GM19397 (cell line): ENCODE results near the gene PCSK9.
A peak's percentile ranks its signal among the peaks of the same experiment; 100 is the strongest.

Experiments
- ATAC-seq: cut with Tn5 transposase; IDR thresholded peaks from one replicate; pipeline ENCODE4 v1.9.1; 2021; ENCODE audit warnings: mild to moderate bottlenecking, moderate library complexity; ENCODE audit not compliant: unreplicated experiment

PCSK9 gene

GRCh38 chr1:55039342-55040082, at the start of gene PCSK9:
Gene PCSK9, plus strand, starts transcription at chr1:55039548. Its CDS starts 290 bp downstream, at chr1:55039838.
- no peak for ATAC-seq

- ATAC-seq = no peak
These were observed 49.2 kb upstream of the PCSK9 start for GRCh38 chr1:54989968-54990810.

- ATAC-seq = no peak
These were observed 48.4 kb upstream of the PCSK9 start for GRCh38 chr1:54990916-54991315.

GRCh38 chr1:54991939-54992338, 47.4 kb upstream of the PCSK9 start:
- ATAC-seq = no peak

GRCh38 chr1:54993140-54993539, 46.2 kb upstream of the PCSK9 start:
- no peak for ATAC-seq

- ATAC-seq = no peak
These were observed 44.9 kb upstream of the PCSK9 start for GRCh38 chr1:54994355-54994990.

- ATAC-seq = no peak
These were observed 44.2 kb upstream of the PCSK9 start for GRCh38 chr1:54995013-54995760.

GRCh38 chr1:54995835-54996234, 43.5 kb upstream of the PCSK9 start:
- ATAC-seq = no peak

GRCh38 chr1:54996359-54996868, 42.9 kb upstream of the PCSK9 start:
- peak; percentile 68 for ATAC-seq

GRCh38 chr1:54996869-54997710, 42.3 kb upstream of the PCSK9 start:
- no peak for ATAC-seq

GRCh38 chr1:54997711-54997986, 41.7 kb upstream of the PCSK9 start:
- no peak for ATAC-seq

- ATAC-seq = no peak
These were observed 41.2 kb upstream of the PCSK9 start for GRCh38 chr1:54998100-54998499.

GRCh38 chr1:54998677-54999076, 40.7 kb upstream of the PCSK9 start, which contains the start of gene BSND:
Gene BSND, plus strand, starts transcription at chr1:54998933. Its CDS starts 254 bp downstream, at chr1:54999187.
- ATAC-seq = no peak

- no peak for ATAC-seq
These were observed 39.0 kb upstream of the PCSK9 start for GRCh38 chr1:55000110-55001085.

GRCh38 chr1:55001311-55001710, 38.0 kb upstream of the PCSK9 start:
- no peak for ATAC-seq

GRCh38 chr1:55002686-55003085, 36.7 kb upstream of the PCSK9 start:
- ATAC-seq = no peak

GRCh38 chr1:55005351-55006140, 33.8 kb upstream of the PCSK9 start:
- no peak for ATAC-seq

GRCh38 chr1:55006931-55007330, 32.4 kb upstream of the PCSK9 start:
- ATAC-seq = no peak
